DMS153 treated with DMSO at 0.1 percent for 48 hours (cell line): ENCODE results near the gene PRRT1.

Source experiments
- DNase-seq: peaks from one replicate; lab custom pipeline; 2025; ENCODE audit not compliant: unreplicated experiment; lab: John Stamatoyannopoulos, UW

The PRRT1 gene

DNA sequence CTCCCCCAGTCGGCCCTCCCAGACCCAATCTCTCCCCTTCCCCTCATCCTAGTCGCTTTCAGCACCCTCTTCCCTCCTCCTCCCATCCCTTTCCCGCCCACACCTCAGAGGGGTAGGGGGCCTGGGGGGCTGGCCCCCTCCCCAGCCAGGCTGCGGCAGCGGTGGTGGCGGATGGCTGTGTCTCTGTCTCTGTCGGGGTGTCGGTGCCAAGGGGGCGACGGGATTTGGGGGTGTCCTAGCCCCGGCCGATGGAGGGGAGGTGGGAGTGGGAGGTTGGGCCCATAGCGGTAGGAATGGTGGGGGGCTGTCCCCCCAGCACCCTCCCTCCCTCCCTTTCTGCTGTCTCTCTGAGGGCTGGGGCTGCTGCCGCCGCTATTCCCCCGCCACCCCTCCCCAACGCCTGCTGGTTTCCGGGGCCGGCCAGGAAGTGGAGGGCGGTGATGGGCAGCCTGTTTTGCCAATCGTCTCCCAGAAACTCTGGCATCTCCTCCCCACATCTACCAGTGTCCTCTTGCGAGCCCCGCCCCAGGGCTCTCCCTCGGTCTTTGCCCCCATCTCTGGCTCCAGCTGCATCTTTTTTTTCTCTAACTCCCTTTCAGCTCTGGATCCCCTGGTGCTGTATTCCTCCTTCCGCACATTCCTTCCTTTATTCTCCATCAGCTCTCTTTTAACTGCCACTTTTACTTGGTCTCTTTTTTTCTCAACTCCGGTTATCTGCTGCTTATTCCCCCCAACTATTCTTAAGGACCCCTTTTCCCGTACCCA lies 24.2 kb upstream of the PRRT1 start, which contains the start of gene AGPAT1:
Gene AGPAT1, minus strand, starts transcription at position 374 of the 765 bp plus-strand sequence. CDS start 4,588 bp downstream, outside the sequence.
- peak; percentile 84 for DNase-seq

DNA sequence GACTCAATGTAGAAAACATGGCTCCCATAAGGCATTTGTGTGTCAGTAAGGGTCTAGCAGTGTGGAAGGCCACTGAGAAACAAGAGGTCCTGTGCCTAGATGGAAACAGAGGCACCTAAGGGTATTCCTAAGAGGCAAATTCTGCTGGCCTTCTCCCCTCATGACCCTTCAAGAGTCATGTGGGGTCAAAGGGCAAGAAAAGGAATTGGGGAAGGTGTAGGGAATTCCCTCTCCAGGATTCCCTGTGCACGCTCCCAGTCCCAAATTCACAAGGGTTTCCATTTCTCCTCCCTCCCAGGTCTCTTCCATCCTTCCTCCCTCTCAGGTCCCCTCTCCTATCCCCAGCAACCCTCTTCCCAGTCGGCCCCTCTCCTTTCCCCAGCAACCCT lies 23.6 kb upstream of the PRRT1 start:
- DNase-seq = no peak

GRCh38 chr6:32174416-32174815 lies 22.7 kb upstream of the PRRT1 start:
- no peak for DNase-seq

DNA sequence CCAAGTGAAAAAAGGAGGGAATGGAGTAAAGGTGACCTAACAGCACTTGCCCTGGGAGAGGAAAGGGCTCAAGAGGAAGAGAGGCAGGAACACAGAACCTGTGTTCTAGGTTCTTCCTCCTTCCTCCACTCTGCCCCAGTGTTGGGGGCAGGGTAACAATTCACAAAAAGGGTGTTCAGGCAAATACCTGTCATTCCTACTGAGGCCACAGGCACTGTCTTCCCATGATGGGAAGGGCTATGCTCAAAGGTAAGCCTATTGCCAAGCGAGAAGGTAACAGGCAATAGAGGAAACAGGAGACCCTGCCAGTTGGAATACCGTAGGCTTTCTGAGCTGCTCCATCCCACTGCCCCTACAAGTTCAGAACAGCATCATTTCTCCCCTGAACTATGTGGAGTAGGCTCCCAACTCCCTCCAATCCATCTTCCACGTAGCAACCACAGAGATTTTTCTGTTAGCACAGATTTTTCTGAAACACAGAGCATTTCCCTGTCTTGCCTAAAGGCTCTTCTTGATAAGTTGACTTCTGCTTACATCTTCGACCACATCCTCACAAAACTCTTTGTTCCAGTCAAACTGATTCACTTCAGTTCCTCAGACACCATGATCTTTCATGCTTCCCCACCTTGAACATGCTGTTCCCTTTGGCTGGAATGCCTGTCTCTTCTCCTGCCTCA lies 21.4 kb upstream of the PRRT1 start:
- no peak for DNase-seq

- DNase-seq = no peak
Observed at GRCh38 chr6:32171234-32171633, 19.5 kb upstream of the PRRT1 start.

DNA sequence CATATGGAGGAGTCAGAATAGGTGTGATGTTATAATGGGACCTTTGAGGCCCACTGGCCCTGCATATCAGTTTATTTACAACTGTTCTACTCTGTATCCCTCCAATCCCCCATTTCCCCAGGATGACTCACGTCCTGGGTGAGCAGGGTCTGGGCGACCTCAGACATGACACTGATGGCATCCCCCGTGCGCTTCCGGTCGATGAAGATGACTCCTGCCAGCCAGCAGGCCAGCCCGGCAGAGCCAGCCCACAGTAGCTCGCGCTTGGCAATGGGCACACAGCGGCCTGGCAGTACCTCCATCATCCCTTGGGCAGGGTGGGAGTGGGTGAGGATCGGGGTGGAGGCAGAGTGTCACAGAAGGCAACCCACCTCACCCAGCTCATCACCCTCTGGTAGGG lies 18.6 kb upstream of the PRRT1 start:
- no peak for DNase-seq

- no peak for DNase-seq
Observed at GRCh38 chr6:32168807-32169591, 17.3 kb upstream of the PRRT1 start.

- no peak for DNase-seq
Observed at GRCh38 chr6:32168350-32168749, 16.6 kb upstream of the PRRT1 start.

- no peak for DNase-seq
Observed at GRCh38 chr6:32167761-32168262, 16.1 kb upstream of the PRRT1 start.

- peak; percentile 15 for DNase-seq
Observed at GRCh38 chr6:32167154-32167760, 15.5 kb upstream of the PRRT1 start.

- DNase-seq = no peak
Observed at GRCh38 chr6:32166411-32167061, 14.8 kb upstream of the PRRT1 start.

DNA sequence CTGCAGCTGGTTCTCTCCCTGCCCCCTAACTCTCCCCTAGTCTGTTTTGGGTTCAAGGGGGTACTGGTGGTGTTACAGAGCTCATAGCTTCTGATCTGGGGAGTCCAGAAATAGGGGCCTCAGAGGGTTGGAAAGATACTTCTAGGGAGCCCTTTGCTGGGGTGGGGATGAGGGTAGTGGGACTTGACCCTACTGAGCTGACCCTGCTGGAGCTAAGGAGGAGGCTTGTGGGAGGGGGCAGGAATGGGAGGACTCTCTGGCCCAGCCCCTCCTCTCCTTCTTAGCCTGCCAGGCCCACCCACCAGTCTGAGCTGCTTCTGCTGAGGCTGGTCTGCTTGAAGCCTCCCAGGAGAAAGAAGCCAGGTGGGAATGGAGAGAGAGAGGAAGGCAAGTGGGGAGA lies 12.6 kb upstream of the PRRT1 start, which contains the start of gene EGFL8:
Gene EGFL8, plus strand, starts transcription at position 301 of the 400 bp plus-strand sequence. CDS start 1,571 bp downstream, outside the sequence.
- DNase-seq = no peak

- DNase-seq = no peak
Observed at GRCh38 chr6:32163559-32164258, 12.0 kb upstream of the PRRT1 start.

- no peak for DNase-seq
Observed at GRCh38 chr6:32158052-32158451, 6.3 kb upstream of the PRRT1 start.

DNA sequence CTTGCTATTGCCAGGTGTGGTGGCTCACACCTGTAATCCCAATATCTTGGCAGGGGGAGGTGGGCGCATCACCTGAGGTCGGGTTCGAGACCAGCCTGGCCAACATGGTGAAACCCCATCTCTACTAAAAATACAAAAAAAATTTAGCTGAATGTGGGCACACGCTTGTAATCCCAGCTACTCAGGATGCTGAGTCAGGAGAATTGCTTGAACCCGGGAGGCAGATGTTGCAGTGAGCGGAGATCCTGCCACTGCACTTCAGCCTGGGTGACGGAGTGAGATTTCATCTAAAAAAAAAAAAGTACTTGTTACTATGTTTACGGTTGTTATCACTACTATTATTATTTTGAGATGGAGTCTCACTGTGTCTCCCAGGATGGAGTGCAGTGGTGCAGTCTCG lies 5.2 kb upstream of the PRRT1 start:
- no peak for DNase-seq

GRCh38 chr6:32154514-32155161 lies 2.9 kb upstream of the PRRT1 start:
- DNase-seq = peak; percentile 47

DNA sequence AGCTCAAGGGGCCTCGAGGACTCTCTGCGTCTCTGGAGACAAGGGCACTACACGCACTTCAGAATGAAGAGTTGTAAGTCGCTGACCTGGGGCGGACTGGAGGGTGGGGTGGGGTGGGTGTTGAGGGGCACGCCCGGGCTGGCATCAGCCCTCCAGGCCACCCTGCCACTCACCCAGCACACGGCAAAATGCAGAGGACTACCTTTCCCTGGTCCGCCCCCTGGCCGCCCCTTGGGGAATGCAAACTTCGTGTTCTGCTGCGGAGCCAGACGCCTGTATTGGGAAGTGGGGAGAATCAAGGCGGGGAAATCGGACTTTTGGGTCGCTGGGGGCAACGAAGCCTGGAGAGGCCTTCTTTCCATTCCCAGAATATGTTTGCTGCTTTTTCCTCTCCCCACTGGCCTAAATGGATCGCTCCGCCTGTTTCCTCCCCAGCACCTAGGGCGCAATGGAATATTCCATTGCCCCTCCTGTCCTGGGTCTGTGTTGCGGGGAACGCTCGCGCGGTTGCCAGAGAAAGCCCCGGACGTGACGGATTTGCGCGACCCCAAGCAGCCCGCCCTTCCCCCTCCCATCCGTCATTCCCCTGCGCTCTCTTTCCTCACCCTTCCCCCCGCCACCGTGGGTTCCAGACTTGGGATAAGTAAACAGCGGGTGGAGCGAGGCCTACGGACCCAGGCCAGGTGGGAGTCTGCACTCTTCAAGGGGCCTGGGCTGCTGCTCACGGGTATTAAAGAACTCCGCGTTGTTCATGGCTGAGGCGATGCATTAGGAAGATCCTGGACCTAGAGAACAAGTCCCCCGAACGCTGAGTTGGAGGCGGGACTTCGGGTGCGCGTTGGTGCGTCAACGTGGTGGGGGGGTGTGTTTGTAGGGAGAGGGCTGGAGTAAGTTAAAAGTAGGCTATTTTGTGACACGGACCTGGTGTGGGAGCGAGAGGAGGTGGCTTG lies 2.1 kb upstream of the PRRT1 start, which contains the start of gene PPT2:
Gene PPT2, plus strand, starts transcription at position 578 of the 950 bp plus-strand sequence. CDS start 454 bp downstream, outside the sequence.
- peak; percentile 52 for DNase-seq
